Colonic mucosa (tissue), 4 donors: ENCODE data around the gene DGKI. TPM values are rescaled to one million over a fixed set of nuclear protein-coding genes. Genes with fewer than 3 reads are reported as not detected.

Experiments
- DNase-seq: peaks from one replicate; pipeline ENCODE4 v3.0.0-alpha.2; 2020
- H3K27ac ChIP-seq: fragments of 200-600 bp; one replicate; pipeline ENCODE4 v1.8.0; 2021
- H3K27me3 ChIP-seq: fragments of 200-600 bp; one replicate; pipeline ENCODE4 v1.8.0; 2021
- H3K36me3 ChIP-seq: fragments of 200-600 bp; one replicate; pipeline ENCODE4 v1.8.0; 2021
- H3K4me1 ChIP-seq: fragments of 200-600 bp; one replicate; pipeline ENCODE4 v1.8.0; 2021; ENCODE audit warnings: mild to moderate bottlenecking
- H3K4me3 ChIP-seq: fragments of 200-600 bp; one replicate; pipeline ENCODE4 v1.8.0; 2021
- H3K9ac ChIP-seq, 2 donors: one replicate each; pipeline ENCODE4 v1.7.0; 2013; ENCODE audit warnings: control low read depth in 2 of 2, low read depth in 2 of 2, low read length in 2 of 2
- H3K9me3 ChIP-seq: fragments of 200-600 bp; one replicate; pipeline ENCODE4 v1.8.0; 2021
- CTCF ChIP-seq: fragments of 200-600 bp; IDR thresholded peaks from one replicate; pipeline ENCODE4 v1.8.0; 2022; ENCODE audit warnings: antibody characterized with exemption, mild to moderate bottlenecking
- intact Hi-C: fragments of 100-400 bp; cut with DNase I; formaldehyde crosslinking; loops from one replicate; pipeline ENCODE4 v1.14.1; 2022
- total RNA-seq, 2 donors: library from RNA; stranded (reverse); fragmentation: NEBNext Ultra II Directional in 1 of 2; extraction: Animal tissue kit (Norgen Biotek cat#: 25700) in 1 of 2; gene quantifications; one replicate each; pipeline ENCODE4 v1.2.1, GENCODE V29; 2021
- donor health status: healthy.
- donor health status: DM: no; HTN: no; CAD: no.
- donor health status: DM: no; HTN: no; CAD: no.

Gene DGKI
- total RNA-seq, 2 donors from 2014 or later, result 0.35 to 0.67 TPM

- Histone ChIP-seq H3K4me1 (no peaks in the 10 kb centered on the region), H3K4me3 (no peak overlapping the region), H3K9ac (no peak overlapping the region), H3K36me3 (no peaks in the 10 kb centered on the region), H3K27me3 (no peaks in the 10 kb centered on the region), H3K9me3 (no peaks in the 10 kb centered on the region), H3K27ac (no peak overlapping the region)
- no peak for DNase-seq
- TF ChIP-seq CTCF, result no peak
- intact Hi-C loops, result no loop called here
These were observed 453.2 kb downstream of the DGKI start for GRCh38 chr7:137393570-137393969.

- no peaks in the 10 kb centered on the region for H3K4me1 ChIP-seq
- H3K27ac ChIP-seq, result no peak overlapping the region
- intact Hi-C loops, result no loop called here
- no peaks in the 10 kb centered on the region for H3K9me3 ChIP-seq
- H3K4me3 ChIP-seq, result no peak overlapping the region
- no peak for DNase-seq
- H3K9ac ChIP-seq, result no peak overlapping the region
- H3K36me3 ChIP-seq, result no peaks in the 10 kb centered on the region
- TF ChIP-seq CTCF, result no peak
- H3K27me3 ChIP-seq, result no peaks in the 10 kb centered on the region
These were observed 456.7 kb downstream of the DGKI start for GRCh38 chr7:137390076-137390475.

GRCh38 chr7:137388916-137389315 lies 457.9 kb downstream of the DGKI start:
- no peak overlapping the region for H3K4me3 ChIP-seq
- no peak overlapping the region for H3K9ac ChIP-seq
- H3K4me1 ChIP-seq, result no peaks in the 10 kb centered on the region
- intact Hi-C loops, result no loop called here
- no peaks in the 10 kb centered on the region for H3K27me3 ChIP-seq
- no peak for DNase-seq
- no peak for TF ChIP-seq CTCF
- no peak overlapping the region for H3K27ac ChIP-seq
- no peaks in the 10 kb centered on the region for H3K9me3 ChIP-seq
- H3K36me3 ChIP-seq, result no peaks in the 10 kb centered on the region

- Histone ChIP-seq H3K27ac (no peak overlapping the region), H3K4me3 (no peak overlapping the region), H3K9ac (no peak overlapping the region), H3K4me1 (no peaks in the 10 kb centered on the region), H3K27me3 (no peaks in the 10 kb centered on the region), H3K36me3 (no peaks in the 10 kb centered on the region), H3K9me3 (no peaks in the 10 kb centered on the region)
- intact Hi-C loops, result no loop called here
- TF ChIP-seq CTCF, result no peak
- DNase-seq, result no peak
These were observed 459.8 kb downstream of the DGKI start for GRCh38 chr7:137386966-137387365.

GRCh38 chr7:137381045-137381444 lies 465.7 kb downstream of the DGKI start:
- intact Hi-C loops, result no loop called here
- Histone ChIP-seq H3K9me3 (no peaks in the 10 kb centered on the region), H3K4me1 (no peaks in the 10 kb centered on the region), H3K4me3 (no peak overlapping the region), H3K27me3 (no peaks in the 10 kb centered on the region), H3K36me3 (no peaks in the 10 kb centered on the region), H3K9ac (no peak overlapping the region), H3K27ac (no peak overlapping the region)
- TF ChIP-seq CTCF, result no peak
- DNase-seq, result no peak

- Histone ChIP-seq H3K9me3 (no peaks in the 10 kb centered on the region), H3K27ac (no peak overlapping the region), H3K4me1 (no peaks in the 10 kb centered on the region), H3K27me3 (no peaks in the 10 kb centered on the region), H3K9ac (no peak overlapping the region), H3K4me3 (no peak overlapping the region), H3K36me3 (no peaks in the 10 kb centered on the region)
- DNase-seq, result no peak
- intact Hi-C loops, result no loop called here
- TF ChIP-seq CTCF, result no peak
These were observed 473.3 kb downstream of the DGKI start for GRCh38 chr7:137373507-137373906.
